Hematopoietic multipotent progenitor cell treated with erythropoietin and hydrocortisone succinate and interleukin-3 and kit ligand, for 6 days (in vitro differentiated cells): ENCODE data around the gene COL6A6.
"Not testable (repeated sequence)": the region's sequence is repeated elsewhere in the genome, so short reads cannot be mapped to it uniquely, and the experiment has no call there.

Experiments used
- DNase-seq: peaks from one replicate; pipeline ENCODE4 v3.0.0-alpha.2; 2015

The COL6A6 gene

GRCh38 chr3:130539005-130539404 is 22.0 kb downstream of the COL6A6 start:
- DNase-seq = peak; percentile 85

- DNase-seq = peak; percentile 11
Observed at GRCh38 chr3:130543322-130543721, 26.3 kb downstream of the COL6A6 start.

GRCh38 chr3:130546920-130547679 is 30.1 kb downstream of the COL6A6 start:
- DNase-seq = no peak

- DNase-seq = not testable (repeated sequence)
Observed at GRCh38 chr3:130547680-130548065, 30.7 kb downstream of the COL6A6 start.

- DNase-seq = no peak
Observed at GRCh38 chr3:130548356-130548755, 31.4 kb downstream of the COL6A6 start.

- DNase-seq = no peak
Observed at GRCh38 chr3:130557336-130558035, 40.5 kb downstream of the COL6A6 start.

GRCh38 chr3:130558366-130558765 is 41.4 kb downstream of the COL6A6 start:
- DNase-seq = no peak

- DNase-seq = no peak
Observed at GRCh38 chr3:130565224-130565623, 48.2 kb downstream of the COL6A6 start.
